Measurements from ENCODE around the gene TIAM2.
"Not testable (repeated sequence)": the region's sequence is repeated elsewhere in the genome, so short reads cannot be mapped to it uniquely, and the experiment has no call there.

Gene TIAM2

DNA sequence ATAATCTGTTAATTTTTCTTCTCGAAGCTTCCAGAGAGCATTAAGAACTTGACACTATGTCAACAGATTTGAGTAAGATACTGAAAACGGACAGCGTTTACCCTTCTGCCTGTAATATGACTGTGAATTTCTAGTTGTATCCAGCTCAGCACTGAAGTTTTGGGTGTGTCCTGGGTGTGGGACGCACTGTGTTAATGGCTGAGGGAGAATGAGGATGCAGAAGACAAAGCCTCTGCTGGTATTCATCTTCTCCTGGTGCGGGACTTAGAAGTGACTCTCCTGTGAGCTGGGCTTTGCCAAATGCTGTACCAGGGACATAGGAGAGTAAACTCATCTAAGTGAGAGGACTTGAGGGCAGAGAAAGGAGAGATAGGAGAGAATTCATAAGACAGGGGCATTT, 178.4 kb downstream of the TIAM2 start:
- DNase-seq, result no peak

DNA sequence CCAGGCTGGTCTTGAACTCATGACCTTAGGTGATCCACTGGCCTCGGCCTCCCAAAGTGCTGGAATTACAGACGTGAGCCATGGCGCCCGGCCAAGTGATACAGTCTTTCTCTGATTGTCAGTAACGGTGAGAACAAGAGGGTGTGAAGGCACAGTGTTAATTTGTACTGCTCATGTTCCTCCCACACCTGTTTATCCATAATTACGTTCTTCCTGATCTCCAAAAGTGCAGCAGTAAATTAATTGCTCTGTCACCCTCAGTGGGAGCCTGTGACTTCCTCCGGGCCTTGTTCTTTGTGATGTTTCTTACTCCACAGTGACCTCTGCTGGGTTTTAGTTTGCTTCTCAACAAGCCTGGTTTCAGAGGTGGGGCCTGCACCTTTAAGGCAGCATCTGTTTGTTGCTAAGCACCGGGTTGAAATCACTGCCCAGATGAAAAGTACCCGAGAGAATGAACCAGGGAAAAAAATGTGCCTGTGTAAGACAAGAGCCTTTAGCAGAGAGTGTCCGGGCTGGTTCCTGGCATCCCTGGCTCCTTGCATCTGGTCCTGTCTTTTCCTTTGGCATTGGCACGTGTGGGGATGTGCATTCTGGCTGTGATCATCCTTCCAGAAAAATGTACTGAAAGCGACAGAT, 179.6 kb downstream of the TIAM2 start:
- peak; percentile 72 to 89 for DNase-seq

- peak; percentile 78 to 88 for DNase-seq
Measured at GRCh38 chr6:155177363-155177961, 182.3 kb downstream of the TIAM2 start.

- DNase-seq, result no peak
Measured at GRCh38 chr6:155181498-155181897, 186.4 kb downstream of the TIAM2 start.

GRCh38 chr6:155182103-155182502, 187.0 kb downstream of the TIAM2 start:
- DNase-seq, result no peak

DNA sequence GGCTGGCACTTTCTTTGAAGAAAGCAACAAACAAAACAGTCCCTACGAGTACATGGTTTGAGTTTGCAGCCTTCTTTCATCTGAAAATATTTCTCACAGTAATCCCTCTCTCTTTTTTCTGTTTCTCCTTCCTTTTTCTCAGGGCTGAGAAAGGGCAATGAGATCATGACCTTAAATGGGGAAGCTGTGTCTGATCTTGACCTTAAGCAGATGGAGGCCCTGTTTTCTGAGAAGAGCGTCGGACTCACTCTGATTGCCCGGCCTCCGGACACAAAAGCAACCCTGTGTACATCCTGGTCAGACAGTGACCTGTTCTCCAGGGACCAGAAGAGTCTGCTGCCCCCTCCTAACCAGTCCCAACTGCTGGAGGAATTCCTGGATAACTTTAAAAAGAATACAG, 188.0 kb downstream of the TIAM2 start:
- no peak for DNase-seq

DNA sequence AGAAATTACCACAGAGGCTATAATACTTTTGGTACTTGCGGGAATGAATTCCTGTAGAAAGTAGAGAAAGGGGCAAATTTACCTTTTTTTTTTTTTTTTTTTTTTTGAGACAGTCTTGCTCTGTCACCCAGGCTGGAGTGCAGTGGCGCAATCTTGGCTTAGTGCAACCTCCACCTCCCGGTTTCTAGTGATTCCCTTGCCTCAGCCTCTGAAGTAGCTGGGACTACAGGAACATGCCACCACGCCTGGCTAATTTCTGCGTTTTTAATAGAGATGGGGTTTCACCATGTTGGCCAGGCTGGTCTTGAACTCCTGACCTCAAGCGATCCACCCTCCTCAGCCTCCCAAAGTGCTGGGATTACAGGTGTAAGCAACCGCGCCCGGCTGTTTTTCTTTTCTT, 189.9 kb downstream of the TIAM2 start:
- not testable (repeated sequence) for DNase-seq

DNA sequence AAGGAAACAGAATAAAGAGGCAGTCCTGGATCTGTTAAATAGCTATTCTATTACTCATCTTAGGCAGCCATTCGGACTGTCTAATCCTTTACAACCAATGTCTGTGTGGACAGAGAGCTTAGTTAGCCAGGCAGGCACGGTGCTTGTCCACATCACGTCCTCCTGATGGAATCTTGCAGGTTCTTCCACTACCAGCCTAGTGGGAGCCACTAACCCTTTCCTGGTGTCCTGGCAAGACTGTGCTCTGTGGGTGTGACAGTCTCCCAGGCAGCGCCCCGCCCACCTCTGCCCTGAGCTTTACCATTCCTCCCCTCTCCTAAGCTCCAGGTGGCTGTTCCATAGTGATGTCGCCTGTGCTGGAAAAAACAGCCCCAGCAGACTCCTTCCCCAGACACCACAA, 190.4 kb downstream of the TIAM2 start:
- DNase-seq, result peak in 1 of 2 experiments; percentile 51

- no peak for DNase-seq
Measured at GRCh38 chr6:155186052-155186658, 191.0 kb downstream of the TIAM2 start.

DNA sequence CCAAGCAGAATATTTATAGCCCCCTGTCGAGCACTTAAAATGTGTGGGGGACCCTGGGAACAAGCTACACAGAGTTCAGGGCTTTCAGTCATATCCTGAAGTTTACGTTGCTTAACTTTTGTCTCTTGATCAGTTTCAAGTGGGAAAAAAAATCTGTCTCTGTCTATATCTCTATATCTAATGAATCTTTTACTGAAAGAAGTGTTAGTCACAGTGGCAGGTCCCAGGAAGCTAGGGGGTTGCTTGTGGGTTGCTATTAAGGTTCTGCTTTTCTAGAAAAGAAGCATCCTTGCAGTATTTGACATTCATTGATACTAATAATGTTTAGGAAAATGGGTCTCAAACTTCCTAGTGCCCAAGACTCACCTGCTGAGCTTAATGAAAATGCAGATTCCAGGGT, 192.0 kb downstream of the TIAM2 start:
- no peak for DNase-seq

DNA sequence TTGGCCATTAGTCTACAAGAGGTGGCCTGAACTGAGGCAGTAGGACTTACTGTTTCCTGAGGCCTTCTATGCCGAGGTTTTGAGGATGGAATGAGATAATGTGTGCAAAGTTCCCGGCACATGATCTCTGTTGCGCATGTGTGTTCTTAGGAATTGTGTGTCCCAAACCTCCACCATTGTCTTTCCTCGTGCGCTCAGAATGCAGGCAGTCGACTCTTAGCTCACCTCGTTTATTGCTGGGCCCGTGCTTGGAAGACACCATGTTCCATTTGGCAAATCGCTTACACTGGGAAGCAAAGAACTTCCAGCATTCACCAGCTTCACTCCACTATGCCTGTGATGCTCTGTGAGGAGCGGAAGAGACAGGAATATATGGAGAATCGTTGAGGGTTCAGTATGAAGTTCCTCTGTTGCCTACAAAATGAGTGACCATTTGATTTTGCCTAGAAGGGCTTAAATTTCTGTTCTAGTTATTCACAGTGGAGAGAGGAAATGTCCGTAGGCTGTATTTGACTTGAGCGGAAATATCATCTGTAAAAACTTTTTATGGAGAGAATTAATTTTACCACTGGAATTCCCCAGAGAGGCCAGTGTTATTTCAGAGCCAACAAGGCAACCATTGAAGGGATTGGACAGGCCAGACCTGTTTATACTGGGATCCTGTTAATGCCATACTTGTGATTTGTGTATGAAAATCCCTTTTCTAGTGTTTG, 193.0 kb downstream of the TIAM2 start:
- peak in 1 of 2 experiments; percentile 5 for DNase-seq

DNA sequence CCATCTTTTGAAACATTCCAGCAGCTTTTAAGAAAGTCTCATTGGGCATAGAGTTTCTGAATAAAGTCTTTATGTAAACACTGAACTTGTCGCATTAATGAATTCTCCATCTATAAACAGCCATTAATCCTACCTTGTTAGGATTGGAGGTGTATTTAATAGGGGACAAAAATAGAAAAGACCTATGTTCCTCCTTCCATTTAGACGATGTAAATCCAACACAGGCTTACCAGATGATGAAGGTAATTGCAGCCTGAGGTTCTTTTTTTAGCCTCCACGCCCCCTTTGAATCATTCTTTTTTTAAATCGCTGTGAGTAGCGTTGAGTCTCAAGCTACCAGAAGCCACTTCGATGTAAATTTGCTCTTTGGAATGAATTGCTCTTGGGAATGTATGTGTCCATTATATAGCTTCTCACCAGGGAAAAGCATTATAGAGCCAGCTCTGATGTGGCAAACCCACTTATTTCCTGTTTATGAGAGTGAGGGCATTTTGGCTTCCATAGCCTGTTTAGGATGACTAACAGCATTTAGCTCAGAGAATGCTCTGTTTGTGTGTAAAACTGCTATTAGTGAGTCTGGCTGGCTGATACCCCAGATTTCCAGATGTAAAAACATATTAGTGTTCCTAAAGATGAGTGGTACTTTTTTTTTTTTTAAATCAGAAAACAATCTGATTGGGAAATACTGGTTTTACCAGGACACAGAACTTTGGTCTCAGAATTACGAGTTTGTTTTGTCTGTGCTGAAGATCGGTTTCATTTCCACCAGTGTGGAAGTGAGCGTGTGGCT, 193.8 kb downstream of the TIAM2 start:
- no peak for DNase-seq

- no peak for DNase-seq
Measured at GRCh38 chr6:155190677-155191076, 195.6 kb downstream of the TIAM2 start.

DNA sequence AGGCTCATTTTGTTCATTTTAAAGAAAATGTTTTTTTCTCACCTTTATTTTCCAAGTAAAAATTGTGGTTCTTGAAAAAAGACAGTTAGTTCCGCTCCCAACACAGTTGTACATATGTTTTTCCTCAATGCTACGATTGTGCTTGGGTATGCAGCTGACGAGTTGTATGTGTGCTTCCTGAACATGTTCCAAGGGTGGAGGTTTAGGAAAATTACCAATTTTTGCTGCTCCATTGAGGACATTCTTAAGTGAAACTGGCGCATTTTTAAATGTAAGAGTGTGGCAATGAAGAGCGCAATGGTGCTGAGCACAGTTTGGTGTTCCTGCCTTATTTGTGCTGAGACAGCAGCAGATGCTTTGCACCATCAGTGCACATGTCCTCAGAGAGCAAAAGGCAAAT, 198.4 kb downstream of the TIAM2 start:
- no peak for DNase-seq

DNA sequence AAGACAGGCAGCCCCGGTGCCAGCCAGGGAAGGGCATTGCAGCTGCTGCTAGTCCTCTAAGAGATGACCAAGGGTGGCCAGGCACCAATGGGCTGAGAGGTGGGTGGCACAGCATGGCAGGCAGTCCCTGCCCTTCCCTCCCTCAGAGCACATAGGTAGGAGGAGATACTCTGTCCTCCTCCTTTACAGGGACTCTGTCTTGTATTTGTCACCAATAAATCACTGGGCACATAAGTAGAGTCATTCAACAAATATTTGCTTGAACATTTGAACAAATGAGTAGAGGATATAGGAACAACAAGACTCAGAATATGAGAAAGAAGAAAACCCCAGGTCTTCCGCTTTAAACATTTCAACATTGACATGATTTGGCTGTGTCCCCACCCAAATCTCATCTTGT, 199.3 kb downstream of the TIAM2 start:
- DNase-seq, result no peak

GRCh38 chr6:155195903-155196302, 200.8 kb downstream of the TIAM2 start:
- no peak for DNase-seq

- DNase-seq, result no peak
Measured at GRCh38 chr6:155196911-155197310, 201.8 kb downstream of the TIAM2 start.

DNA sequence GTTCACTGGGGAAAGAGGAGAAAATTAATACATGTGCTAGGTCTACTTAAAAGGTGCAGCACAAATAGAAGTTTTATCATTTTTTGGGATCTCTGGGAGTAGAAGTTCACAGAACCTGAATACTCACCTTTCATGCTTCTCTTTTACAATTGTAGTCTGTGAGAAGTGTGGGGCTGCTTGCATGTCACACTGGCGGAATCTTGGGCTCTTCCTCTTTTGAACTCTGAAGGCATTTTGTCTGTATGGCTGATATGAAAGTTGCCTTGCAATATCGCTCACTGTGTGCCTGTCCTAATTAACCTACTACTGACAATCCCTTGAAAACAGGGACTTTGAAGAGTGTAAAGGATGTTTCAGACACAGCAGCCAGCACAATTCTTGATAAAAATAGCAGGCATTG, 202.8 kb downstream of the TIAM2 start:
- no peak for DNase-seq

DNA sequence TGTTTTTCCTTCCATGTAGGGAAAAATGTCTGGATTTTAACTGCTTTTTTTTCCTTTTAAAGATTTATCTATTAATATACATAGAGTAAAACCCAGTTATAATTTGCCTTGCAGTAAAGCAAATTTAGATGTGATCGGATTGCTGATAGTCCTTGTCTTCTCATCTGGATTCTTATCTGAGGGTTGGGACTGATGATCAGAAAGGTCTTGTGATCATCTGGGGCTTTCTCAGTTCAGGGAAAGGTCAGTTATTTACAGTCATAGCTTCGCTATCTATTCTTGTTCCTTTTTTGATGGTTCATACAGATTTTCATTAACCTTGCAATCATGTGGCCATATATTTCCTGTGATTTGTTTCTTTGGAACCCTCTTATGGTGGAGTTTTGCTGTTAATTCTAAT, 204.9 kb downstream of the TIAM2 start:
- DNase-seq, result no peak

DNA sequence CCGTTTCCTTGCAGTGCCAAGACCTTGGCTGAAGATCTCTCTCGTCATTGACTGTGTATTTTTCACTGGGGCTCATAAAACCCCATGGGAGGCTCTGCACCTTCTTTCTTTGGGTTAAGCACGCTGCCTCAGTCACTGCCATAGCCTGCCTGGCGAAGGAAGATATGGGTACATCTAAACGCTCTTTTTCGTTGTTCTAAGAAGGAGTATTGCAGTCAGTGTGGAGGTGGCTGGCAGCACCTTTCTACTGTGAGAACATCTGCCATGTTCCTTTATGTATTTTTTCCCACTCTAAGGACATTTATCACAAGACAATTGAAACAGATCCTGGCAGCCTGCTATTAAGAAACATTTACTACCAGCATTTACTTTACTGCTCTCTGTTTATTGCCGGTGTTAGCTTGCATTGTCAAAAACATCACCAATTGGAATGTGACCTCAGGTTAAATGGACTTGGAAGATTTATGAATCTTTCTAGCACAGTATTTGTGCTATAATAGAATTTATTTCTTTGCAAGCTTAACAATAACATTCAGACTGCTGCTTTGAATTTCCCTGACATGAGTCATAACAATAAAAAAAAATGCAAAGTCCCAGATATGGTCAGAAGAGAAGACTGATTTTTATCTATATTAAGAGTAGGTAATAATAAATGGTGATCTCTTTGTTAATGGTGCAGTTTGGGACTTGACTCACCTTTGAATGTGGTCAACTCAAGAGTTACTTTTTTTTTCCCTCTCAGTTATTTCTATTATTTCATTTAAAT, 206.5 kb downstream of the TIAM2 start:
- DNase-seq, result peak; percentile 39 to 41

DNA sequence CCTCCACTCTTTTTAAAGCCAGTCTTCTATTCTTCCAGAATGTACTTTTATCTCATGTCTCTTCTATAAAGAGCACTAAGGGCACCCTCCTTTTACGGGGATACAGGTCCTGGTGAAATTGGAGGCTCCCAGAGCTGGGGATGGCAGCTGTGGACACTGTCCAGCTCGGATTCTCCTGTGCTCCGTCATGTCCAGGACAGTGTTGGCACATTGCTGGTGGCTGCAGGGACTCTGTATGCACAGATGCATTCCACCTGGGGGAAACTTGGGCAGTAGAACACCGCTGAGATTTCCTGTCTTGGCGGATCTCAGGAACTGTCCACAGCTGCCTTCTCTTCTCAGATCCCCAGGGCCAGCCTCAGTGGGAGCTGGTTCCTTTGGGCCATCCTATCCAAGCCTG, 212.1 kb downstream of the TIAM2 start:
- no peak for DNase-seq

GRCh38 chr6:155212106-155212505, 217.0 kb downstream of the TIAM2 start:
- DNase-seq, result no peak

Measured in NCI-H526 (cell line).